NCI-H524 (cell line): ENCODE measurements around the gene RFK.

Experiments used
- DNase-seq, 2 experiments: peaks; one replicate each; lab custom pipeline; 2025; lab: John Stamatoyannopoulos, UW

The RFK gene

DNA sequence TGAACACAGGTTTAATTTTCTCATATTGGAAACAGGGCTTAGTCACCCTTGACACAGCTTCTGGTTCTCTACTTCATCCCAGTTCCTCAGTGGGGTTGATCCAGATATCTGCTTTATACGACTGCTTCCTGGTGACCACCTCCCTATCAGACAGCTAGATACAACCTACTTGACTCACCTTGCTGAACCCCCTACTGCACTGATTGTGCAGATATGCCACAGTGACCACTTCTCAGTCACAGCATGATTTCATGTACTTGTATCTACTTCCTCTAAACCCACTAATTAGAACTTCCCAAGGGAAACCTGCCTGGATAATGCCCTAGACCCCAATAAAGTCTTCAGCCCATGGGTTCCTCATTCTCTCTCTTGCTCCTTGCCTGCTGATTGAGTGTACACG is 18.4 kb upstream of the RFK start:
- no peak for DNase-seq

DNA sequence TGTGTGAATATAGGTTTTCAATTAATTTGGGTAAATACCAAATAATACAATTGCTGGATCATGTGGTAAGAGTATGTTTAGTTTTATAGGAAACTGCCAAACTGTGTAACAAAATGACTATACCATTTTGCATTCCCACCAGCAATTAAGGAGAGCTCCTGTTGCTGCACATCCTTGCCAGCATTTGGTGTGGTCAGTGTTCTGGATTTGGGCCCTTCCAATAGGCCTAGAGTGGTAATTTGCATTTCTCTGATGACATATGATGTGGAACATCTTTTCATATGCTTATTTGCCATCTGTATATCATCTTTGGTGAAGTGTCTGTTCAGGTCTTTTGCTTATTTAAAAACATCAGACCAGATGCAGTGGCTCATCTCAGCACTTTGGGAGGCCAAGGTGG is 11.6 kb upstream of the RFK start:
- DNase-seq: peak in 1 of 2 experiments; percentile 1

DNA sequence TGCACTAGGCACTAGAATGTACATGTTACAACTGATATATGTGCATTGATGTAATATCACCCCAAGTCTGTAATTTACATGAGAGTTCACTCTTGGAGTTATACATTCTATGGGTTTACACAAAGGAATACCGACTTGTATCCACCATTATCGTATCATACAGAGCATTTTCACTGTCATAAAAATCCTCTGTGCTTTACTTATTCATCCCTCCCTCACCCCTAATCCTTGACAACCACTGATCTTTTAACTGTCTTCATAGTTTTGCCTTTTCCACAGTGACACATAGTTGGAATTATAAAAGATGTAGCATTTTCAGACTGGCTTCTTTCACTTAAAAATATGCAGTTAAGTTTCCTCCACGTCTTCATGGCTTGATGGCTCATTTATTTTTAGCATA is 11.1 kb upstream of the RFK start:
- DNase-seq: no peak

DNA sequence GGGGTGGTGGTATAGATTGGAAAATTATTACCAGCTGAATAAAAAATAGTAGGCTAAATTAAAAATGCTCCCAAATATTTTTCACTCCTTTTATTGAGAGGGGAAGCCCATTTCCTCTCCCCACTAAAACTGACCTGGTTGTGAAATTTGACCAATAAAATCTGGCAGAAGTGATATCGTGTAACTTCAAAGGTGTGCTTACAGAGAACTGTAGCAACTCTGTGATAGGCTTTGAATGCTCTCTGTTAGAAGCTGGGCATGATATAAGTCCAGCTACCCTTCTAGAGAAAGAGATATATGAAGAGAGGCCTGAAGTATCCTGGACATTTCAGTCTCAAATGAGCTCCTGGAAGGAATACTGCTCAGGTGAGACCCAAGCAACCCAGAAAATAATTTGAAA is 10.2 kb upstream of the RFK start:
- no peak for DNase-seq

DNA sequence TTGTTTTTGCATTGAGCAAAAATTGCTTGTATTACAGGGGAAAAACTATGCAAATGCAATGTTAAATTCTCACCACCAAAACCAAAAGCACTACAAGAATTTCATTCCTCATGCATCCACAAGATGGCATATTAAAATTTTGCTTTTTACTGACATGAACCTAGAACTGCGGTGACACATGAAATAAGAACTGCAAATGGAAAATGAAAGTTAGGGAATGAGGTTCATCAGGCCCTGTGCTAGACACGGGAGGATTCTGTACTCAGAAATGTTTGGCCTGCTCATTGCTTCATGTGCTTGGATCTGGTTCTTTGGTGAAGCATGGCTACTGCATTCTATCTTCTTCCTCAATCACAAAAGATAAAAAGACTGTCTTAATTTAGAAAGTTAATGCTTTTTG is 9.1 kb upstream of the RFK start:
- peak; percentile 0 to 2 for DNase-seq

DNA sequence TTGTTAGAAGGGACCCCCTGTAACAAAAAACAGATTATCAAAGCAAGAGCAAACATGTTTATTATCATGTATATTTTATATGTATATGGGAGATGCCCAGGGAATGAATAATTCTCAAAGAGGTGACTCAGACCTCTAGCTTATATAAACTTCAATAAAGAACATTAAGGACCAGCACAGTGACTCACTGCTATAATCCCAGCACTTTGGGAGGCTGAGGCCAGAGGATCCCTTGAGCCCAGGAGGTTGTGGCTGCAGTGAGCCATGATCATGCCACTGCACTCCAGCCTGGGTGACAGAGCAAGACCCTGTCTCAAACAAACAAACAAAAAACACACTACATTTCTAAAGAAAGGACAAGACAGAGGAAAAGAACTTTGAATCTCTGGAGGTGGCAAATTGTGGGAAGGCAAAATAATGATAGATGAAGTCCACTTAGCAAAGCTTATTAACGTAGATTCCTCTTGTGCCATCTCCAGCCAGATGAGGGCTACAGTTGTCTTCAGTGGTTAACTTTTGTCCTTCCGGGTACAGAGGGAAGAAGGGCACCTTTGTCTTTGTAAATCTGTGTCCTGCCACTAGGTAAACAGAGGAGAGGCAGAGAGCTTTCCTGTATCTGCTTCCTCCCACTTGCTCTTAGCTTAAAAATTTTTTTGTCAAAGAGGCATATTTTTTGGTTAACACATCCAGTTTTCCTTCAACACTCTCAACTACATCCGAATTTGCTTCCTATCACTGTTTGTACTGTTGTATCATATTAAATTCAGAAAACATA is 7.5 kb upstream of the RFK start:
- no peak for DNase-seq

DNA sequence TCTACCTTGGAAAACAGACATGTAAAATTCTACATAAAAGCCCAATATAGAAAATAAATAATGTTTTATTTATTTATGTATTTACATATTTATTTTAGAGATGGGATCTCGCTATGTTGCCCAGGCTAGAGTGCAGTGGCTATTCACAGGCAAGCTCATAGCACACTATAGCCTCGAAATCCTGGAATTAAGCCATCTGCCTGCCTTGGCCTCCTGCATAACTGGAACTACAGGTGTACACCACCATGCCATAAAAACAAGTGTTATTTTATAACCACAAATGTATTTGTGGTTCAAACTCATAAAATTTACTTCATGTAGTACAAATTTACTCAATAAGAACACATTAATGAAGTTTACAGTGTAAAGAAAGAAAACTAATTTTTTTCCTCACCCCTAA is 7.0 kb upstream of the RFK start:
- no peak for DNase-seq

DNA sequence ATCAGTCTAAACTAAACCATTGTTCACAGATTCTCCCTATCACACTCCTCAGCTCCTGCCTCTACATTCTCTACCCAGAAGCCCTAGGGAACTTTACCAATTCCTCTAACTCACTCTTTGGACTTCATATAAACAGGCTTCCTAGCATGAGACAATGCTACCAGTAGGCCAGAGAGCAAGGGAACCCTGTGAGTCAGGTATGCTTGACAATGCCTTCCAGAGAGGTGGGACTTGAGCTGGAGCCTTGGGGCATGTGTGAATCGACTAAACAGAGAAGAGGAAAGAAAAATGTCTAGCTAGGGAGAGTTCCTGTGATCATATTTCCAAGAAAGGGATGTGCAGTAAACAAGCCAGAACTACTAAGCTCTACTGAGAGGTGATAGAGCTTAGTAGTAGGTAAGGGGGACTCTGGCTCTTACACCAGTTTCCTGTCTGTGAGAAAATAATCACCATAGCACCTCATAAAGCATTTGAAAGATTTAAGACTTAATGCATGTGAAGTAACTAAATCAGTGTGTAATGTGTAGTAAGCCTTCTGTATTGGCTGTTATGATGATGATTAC is 6.4 kb upstream of the RFK start:
- DNase-seq: no peak

DNA sequence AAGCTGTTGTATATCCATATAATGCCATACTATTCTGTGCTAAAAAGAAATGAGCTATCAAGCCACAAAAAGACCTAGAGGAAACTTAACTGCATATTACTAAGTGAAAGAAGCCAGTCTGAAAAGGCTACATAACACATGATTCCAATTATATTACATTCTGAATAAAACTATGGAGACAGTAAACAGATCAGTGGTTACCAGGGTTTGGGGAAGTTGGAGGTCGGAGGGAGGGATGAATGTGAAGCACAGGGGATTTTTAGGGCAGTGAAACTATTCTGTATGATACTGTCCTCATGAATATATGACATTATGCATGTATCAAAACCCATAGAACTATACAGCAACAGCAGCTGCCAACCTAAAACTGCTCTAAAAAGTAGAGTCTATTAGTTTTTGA is 5.6 kb upstream of the RFK start:
- no peak for DNase-seq

DNA sequence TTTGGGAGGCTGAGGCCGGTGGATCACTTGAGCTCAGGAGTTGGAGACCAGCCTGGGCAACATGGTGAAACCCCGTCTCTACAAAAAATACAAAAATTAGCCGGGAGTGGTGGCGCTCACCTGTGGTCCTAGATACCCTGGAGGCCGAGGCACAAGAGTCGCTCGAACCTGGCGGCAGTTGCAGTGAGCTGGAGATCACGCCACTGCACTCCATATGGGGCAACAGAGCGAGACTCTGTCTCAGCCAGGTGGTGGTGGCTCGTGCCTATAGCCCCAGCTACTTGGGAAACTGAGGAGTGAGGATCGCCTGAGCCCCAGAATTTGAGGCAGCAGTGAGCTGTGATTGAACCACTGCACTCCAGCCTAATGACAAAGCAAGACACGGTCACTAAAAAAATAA is 2.4 kb upstream of the RFK start:
- DNase-seq: no peak

DNA sequence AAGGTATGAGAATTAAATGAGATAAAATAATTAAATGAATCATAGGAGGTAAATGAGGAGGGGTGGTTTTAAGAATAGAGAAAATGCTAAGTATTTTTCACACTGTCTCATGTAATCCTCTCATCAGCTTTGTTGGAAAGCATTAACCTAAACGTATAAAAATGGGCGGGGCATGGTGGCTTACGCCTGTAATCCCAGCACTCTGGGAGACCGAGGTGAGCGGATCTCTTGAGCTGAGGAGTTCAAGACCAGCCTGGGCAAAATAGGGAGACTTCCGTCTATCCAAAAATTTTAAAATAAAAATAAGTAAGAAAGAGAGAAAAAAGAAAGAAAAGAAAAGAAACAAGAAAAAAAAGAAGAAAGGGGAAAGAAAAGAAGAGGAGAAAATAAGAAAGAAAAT is 1.9 kb upstream of the RFK start:
- DNase-seq: no peak

DNA sequence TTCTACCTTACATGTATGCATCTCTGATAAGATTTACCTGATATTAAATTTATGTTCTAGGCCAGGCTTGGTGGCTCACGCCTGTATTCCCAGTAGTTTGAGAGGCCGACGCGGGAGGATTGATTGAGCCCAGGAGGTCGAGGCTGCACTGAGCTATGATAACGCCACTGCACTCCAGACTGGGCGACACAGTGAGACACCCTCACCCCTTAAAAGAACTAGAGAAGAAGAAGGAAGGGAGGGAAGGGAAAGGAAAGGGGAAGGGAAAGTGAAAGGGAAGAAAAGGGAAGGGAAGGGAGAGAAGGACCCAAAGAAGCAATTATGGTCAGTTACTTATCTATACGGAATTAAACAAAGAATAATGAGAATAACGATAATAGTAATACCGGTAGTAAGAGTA is 1.2 kb upstream of the RFK start:
- no peak for DNase-seq

DNA sequence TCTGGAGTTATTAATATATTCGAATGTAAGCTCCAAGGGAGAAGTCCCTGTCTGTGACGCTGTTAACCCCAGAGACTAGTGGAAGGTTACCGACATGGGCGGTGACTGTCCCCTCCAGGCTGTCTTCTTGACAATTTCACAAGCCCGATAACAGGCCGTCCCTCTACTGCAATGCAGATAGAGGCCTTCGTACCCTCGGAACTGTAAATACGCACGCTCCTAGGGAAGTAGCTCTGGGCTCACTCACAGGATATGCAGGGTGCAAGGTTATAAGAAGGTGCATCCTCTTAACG is 680 bp upstream of the RFK start:
- peak; percentile 1 to 50 for DNase-seq

DNA sequence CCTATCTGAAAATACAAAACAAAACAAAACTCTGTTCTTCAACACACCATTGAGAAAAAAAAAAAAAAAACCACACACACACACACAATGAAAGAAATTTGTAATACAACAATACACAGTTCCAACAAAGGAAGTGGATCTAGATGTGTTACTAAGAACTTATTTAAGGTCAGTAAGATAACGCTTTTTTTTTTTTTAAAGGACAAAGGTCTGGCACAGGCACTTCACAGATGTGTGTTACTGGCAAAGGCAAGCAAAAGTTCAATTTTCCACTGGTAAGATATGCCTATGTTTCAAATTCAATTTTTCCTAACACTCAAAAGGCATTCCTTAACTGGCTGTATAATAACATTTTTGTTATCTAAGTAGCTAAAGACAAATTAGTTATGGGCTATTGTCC is 3.6 kb downstream of the RFK start:
- DNase-seq: no peak

DNA sequence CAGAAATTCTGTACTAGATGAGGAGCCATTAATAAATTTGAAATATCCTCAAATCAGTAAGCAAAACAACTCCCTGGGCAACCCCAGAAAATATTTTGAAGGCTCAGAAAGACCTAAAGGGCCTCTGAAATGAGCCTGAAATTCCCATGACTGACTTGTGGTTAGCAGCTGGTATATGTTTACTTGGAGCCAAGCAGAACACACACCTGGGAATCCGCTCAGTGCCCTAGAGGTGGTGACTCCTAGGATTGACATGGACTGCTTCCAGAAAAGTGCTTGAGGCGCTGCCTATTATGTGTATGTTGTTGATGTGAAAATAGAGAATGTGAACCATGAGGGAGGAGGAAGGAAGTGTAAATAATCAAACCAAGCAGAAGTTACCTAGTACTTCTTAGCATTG is 14.7 kb downstream of the RFK start:
- DNase-seq: no peak

DNA sequence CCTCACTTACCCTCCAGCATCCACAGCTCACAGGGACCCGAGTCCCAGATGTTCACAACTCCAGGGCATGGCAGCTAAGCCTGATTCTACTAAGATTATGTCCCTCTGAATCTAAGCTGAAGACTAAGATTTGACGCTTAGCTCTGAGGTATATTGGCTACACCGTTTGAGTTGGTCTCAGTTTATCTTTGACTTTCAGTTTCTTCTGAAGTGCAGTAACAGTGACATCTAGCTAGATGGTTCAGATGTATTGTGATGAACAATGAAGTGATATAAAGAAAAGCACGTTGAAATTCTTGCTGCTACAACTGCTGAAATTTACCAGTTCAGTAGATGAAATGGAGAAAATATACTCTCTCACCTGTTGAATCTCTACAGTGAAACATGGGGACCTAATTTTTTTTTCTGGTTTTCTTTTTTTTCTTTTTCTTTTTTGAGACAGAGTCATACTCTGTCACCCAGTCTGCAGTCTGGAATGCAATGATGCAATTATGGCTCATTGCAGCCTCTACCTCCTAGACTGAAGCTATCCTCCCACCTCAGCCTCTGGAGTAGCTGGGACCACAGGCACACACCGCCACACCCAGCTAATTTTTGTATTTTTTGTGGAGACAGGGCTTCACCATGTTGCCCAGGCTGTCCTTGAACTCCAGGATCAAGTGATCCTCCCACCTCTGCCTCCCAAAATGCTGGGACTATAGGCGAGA is 15.7 kb downstream of the RFK start:
- no peak for DNase-seq

DNA sequence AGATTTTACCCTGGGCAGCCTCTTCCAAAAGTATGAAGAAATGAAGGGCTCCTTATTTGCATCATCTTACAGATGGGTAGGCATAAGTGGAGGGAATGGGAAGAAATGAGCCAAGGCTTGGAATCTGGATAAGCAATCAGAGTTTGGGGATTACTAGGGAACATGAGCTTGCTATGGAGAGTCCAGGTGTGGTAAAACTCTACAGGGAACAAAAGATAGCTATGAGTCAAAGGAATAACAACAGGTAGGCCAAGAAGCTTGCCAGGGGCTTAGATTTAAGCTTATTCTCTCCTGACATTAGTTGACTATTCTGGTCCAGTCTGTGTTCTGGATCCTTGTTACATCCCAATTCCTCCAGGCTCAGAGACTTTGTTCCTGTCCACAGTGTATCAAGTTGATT is 16.4 kb downstream of the RFK start:
- no peak for DNase-seq

DNA sequence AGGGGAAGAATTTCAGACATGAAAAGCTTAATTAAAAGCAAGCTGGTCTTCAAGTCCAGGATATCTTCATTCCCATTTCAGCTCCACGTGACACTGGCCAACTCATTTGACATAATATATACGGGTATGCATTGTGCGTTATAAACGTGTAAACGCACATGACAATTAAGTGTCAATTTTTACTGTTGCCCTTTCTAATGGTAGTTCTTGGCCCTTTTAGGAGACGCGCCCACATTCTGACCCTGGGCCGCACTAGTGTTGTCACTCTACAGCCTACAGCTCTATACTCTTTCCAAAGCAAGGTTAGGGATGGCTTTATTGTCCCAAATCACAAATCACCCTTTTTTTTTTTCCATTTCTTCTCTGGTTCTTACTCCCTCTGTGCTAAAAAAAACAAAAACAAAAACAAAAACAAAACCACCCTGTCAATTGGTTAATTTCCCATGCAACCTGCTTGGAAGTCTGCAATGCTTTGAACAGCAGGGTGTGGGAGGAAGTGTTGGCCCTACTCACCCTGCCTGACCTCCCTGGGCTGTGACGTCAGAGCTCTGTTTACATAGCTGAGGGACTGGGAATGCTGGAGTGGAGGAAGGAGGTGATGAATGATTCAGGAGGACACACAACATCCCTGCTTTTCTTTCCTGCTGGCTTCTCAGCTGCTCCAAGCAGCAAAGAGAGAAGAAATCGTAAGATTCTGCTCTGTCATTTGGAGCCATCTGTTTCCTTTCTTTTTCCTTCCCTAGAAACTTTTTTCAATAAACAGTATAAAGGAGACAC is 19.3 kb downstream of the RFK start:
- no peak for DNase-seq

DNA sequence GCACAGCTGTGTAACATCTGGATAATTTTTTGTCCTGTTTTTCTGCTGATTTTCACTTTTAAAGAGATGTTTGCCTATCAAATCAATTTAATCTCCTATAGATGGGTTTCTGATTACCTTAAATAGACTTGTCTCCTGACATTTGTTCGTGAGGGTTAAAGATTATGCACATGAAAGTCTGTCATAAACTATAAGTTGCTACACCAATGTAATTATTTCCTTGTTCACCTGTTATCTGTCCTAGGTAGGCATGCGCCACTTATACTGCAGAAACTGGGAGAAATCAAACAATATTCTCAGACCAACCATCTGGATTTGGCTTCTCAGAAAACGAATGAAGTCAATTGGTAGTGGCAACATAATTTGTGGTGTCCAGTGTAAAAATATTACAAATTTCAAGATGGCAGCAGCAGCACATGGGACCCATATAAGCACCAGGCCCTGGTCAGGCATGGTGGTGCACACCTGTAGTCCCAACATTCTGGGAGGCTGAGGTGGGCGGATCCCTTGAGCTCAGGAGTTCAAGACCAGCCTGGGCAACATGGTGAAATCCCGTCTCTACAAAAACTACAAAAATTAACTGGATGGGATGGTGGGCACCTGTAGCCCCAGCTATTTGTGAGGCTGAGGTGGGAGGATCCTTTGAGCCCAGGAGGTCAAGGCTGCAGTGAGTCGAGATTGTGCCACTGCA is 20.3 kb downstream of the RFK start:
- no peak for DNase-seq

DNA sequence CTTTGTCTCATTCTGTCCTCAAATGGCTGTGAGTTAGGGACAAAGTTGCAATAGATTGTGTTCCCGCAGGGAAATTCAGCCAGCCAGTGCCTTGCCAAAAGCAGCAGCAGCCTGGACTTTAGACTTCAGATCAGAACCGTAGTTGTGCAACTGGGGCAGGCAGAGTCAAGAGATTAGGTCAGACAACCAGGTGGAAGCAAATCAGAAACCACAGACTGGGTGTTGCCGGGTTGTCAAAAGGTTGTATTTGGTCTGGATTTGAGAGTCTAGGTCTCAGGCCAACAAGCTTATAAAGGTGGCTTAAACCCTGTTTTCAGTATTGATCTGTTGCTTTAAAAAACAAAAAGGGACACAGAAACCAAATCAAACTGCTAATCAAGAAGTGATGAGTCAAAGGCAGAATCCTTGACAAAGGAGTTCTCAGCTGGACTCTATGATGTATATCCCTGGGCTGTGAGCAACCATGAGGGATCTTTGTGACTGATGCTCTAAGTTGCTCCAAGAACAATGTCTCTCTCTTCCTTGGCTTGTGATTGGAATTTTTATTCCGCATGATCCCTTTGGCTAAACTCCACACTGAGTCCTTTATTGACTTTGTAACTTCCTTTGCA is 20.9 kb downstream of the RFK start:
- DNase-seq: no peak

DNA sequence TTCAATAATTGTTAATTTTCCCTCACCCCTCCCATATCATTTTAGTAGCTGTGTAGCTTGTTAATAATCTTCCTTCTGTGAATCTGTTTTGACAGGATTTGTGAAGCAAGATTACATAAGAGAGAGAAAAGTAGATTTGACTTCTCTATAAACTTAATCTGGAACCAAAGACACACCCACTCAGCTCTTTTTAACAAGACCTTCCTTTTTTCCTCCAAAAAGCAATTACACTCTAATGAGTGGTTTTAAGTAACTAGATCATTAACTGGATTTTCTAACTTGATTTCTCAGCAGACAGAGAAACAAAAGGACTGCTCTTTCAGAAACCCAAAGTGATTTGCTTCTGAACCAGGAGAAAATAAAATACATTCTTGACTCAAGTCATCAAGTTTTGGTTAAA is 21.9 kb downstream of the RFK start:
- no peak for DNase-seq

DNA sequence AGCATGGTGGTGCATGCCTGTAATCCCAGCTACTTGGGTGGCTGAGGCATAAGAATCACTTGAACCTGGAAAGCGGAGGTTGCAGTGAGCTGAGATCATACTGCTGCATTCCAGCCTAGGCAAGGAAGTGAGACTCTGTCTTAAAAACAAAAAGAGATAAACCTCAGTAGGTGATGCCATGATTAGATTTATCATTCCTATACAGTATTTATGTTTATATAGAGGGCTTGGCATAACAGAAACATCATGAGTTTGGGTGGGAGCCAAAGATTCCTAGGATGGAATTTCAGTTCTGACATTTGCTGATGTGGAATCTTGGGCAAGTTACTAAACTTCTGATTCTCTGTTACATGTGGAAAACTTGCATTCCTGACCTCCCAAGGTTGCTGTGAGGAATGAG is 22.3 kb downstream of the RFK start:
- no peak for DNase-seq
